GM04504 (cell line): ENCODE results near the gene P3H2.

Experiments
- DNase-seq: peaks from one replicate; pipeline ENCODE4 v3.0.0-alpha.2; 2012; ENCODE audit warnings: low read depth

The P3H2 gene

DNA sequence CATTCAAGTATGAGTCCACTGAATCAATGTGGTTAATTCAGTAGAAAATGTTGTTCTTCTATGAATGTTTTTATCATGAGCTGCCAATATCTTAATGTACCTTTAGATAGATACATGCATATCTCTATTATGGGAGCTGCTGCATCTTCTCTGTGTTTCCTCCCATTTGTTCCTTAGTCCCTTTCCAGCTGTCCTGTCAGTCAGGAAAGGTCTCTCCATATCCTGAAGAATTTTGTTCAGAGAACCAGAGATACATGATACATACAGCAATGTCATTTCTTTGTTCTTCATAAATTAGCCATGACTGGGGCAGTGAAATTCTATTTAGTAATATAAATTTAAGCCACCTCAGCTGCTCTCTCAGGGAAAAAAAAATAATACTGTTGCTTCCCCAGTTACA, 103.7 kb downstream of the P3H2 start:
- no peak for DNase-seq

DNA sequence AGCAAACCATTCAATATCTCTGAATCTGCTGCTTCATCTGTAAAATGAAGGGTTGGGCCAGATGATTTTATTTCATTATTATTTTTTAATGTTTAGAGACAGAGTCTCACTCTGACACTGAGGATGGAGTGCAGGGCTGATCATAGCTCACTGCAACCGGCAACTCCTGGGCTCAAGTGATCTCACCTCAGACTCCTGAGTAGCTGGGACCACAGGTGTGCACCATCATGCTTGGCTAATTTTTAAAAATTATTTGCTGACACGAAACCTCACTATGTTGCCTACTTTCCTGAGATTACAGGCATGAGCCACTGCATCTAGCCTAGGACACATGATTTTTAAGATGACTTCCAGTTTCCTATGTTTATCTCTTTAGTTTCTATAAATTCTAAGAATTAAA, 105.8 kb downstream of the P3H2 start:
- DNase-seq, result no peak

DNA sequence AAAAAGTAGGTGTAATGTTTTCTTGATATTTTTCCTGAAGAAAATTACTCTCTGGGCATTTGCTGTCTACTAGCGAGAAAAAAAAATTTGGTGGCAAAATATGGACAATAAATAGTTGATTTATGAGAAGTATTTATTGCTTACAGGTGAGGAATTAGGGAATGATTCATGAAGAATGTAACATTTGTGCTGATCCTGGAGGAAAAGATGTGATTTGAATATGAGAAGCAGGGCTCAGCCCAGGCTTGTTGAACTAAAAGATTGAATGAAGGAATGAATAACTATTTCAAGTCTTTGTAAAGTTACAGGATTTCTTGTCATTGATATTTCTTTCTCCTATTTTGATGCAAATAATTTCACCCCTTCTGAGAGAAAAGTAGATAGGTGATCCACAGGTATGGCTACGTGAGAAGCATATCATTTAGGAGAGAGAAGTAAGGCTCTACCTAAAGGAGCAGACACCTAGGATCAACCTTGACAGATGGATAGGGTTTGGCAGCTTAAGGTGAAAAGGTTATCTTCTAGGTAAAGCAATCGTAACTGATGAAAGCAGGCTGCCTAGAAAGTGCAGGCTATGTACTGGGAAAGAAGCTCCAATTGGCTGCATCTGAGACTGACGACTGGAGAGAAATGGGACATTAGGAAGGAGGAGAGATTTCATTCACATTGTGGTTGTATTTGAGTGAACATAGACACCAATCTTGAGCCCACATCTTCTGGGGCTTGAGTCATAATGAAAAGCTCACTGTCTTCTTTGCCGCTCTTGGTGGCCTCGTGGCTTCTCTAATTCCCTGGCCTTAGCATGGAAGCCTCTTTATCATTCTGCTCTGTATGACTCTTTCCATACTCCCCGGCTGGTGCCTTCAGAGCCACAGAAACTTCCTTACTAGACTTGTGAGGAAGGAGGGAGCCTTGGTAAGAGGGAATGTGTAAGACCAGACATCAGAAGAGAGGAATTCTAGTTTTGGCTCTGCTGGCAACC, 106.5 kb downstream of the P3H2 start:
- no peak for DNase-seq

DNA sequence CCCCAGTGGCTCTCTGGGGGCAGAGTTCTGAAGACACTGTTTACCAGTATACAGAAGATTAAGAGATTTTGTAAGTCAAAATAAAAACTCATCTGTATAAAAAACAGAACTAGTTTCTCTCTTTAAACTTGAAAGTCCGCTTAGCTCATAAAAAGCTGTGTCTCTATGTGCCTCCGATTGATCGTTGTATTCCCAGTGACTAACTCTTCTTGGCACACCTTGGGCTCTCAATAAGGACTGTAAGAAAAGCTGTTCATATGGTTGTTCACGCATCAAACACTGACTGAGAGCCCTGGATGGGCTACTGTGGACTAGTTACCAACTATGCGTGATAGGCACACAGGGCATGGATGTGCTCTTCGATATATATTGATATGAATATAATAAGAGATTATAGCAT, 107.9 kb downstream of the P3H2 start:
- DNase-seq, result no peak

DNA sequence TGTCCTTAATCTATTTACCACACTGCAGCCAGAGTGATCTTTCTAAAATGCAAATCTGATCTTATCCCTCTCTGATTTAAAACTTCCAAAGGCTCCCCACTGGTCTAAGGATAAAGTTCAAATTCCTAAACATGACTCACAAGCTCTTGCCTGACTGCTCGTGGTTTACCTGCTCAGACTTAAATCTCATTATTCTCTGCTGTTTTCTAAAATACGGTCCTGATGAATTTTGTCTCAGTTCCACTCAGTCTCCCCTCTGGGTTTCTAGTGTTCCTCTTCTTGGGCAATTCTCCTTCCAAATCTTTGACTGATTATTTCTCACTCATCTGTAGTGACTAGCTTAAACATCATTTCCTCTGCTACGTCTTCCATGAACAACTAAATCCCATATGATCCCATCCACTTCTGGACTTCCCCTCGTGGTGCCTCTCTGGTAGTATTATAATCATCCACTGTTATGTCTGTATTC, 108.3 kb downstream of the P3H2 start:
- no peak for DNase-seq

DNA sequence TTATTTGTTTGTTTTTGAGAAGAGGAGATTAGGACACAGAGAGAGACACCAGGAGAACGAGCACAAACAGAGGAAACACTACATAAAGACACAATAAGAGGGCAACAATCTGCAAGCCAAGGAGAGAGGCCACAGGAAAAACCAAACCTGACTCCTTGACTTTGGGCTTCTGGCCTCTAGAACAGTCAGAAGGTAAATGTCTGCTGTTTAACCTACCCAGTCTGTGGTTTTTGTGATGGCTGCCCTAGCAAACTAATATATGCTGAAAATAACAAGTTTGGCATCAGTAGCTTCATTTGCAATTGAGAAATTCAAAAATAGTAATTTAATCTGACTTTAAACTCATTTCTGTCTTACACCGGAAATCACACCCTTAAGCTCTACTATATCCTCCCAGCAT, 110.2 kb downstream of the P3H2 start:
- no peak for DNase-seq

DNA sequence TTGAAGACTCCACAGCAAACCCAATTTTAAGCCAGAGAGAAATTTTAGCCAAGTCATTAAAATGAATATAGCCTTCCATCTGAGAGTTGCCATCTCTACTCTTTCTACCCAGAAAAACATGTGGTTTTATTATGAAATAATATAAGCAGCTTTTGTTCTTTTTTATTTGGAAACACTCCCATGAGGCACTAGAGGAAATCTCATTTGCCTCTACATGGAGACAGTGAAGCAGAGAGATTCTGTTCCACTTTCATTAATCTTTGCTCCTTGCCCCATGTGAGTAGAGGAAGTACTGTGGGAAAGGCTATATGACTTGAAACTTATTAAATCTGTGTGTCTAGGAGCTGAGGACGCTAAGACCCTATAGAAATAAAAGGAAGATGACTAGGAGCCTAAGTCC, 111.1 kb downstream of the P3H2 start:
- no peak for DNase-seq

DNA sequence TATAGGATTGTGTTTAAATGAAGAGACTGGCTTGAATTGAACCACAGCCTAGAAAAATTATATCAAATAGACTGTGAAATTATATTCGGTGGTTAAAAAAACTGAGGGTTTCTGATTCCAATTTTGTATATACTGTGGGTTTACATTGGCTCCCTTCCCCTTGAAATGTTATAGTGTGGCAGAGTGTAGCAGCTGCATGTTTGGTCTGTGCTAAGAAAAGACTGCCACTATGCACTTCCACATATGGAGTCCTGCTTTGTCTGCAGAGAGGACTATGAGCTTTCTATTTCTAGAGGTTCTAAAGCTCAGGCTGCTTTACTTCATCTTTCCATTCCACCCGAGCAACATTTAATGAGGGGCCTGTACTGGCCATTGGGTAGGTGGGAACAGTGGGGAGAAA, 112.3 kb downstream of the P3H2 start:
- no peak for DNase-seq

DNA sequence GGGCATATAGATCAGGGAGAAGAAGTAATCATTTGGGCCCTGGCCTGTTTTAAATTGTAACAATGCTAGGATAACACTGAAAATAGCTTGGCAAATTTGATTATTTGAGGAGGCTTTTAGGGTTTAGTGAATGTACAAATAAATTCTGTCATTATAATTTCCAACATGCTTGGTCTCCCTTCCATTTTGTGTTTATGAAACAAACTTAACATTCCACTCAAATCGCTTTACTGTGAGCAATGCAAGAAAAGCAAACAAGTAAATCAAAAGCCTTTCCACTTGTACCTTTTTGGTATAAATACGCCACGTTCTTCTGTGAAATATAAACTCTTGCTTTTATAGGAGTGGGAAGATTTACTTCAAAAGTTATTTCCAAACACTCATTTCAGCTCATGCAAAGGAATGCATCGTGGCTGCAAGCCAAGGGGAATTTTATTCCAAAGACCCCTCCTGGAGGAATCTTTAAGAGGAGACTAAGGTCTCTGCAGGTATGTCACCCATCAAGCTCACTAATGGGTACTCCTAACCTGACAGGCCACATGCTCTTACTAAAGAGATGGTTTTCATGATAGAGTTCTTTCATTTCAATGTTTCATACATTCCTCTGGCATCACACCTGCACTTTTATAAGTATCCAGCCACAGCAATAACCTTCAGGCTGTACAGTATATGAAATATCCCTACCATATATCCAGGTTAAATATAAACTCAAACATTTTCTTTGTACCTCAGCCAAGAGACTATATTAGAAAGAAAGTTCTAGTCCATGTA, 115.2 kb downstream of the P3H2 start:
- DNase-seq, result no peak

DNA sequence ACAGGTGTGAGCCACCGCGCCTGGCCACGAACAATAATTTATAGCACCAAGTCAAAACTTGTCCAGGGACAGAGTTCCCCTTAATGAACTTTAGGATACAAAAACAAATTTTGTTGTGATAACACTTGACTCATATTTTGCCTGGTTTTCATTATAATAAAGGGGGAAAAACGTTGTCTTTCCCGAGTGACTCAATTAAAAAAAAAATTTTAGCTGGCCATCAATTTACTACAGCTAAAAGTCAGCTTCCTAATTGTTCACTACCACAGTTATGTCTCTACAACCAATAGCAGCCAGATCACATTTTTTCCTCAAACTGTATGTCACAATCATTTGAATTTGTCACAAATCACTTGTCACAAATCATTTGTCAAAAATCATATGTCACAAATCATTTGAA, 116.0 kb downstream of the P3H2 start:
- DNase-seq, result no peak

DNA sequence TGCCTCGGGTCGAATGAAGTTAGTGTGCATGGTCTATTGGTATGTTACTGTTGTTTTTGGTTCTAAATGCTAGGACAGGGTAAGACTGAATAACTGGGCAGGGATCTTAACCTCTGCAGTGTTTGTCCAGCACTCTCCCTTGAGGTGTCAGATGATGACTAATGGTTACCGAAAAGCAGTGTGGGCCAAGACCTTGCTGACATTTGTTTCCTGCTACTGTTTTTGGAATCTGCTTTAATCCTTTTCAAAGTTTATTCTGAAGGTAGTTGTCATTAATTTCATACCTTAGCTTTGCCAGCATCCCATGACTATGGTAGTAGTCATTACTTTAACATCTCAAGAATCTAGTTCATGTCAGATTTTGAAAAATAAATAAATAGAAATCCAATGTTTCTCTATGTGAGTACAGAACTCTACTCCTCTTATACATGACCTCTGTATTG, 117.0 kb downstream of the P3H2 start:
- no peak for DNase-seq

DNA sequence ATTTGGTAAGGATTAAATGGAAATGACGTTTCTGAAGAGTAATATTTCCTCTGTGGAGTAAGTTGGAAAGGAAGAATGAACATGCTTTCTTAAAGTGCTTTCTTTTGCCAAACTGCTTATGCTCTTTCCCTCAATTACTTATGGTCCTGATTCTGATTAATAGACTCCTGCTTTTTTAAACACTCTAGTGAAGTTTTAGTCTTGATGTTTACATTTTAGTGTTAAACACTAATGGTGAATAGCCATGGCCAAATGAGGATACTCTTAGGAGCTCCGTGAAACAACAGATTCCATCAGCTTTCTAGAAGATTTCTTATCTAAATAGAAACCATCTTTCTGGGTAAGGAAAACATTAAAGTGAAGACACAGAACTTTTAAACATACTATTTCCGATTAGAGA, 117.6 kb downstream of the P3H2 start:
- no peak for DNase-seq

DNA sequence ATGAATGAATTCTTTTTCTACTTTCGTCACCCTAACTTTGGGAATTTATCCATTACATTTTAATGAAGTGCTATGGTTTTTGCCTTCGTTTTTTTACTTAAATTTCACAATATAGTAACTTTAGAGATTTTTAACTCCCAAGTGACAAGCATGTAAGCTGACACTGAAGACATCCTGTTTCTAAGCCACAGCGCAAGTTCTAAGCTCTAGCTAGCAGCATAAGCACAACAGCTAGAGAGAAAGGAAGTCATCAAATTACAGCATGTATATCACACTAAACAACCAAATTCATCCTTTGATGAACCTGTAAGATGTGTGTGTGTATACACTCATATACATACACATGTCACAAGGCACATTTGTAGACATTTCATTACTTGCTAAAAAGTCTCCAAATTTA, 119.3 kb downstream of the P3H2 start:
- DNase-seq, result no peak

DNA sequence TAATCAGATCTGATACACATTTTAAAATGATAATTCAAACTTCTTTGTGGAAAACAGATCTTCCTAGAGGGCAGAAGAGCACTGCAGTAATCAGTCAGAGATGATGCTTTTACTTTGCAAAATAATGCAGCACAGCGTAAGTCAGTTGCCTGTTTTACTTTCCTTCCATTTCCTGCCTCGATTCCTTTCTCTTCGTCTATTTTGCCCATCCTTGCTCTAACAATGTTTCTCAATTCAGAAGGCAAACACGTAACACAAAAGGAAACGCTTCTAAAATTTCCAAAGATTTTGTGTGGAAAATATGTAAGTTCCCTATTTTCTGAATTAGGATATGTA, 119.9 kb downstream of the P3H2 start:
- DNase-seq, result no peak

DNA sequence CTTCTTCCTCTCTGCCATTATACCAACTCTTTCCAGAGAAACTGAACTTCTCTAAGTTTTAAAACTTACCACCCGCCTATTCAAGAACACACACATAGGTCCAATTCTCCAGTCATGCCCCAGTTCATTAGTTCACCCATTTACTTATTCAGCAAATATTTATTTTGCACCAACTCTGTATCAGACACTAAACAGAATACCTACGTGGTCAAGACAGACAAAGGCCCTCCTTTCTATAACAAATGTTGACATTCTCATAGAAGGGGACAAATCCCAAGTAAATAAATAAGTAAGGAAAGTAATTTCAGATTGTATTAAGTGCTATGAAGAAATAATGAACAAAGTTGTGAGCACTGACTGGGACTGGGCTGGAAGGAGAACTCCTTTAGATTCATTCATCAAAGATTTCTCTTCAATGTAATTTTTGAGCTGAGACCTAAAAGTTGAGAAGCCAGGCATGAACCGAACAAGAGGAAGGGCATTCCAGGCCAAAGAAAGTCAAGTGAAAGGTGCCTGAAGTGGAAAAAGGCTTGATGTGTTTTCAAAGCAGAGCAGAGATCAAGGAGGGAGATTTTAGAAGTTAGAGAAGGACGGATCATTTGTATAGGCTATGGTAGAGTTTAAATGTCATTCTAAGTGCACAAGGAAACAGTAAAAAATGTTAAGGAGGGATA, 120.4 kb downstream of the P3H2 start:
- no peak for DNase-seq

DNA sequence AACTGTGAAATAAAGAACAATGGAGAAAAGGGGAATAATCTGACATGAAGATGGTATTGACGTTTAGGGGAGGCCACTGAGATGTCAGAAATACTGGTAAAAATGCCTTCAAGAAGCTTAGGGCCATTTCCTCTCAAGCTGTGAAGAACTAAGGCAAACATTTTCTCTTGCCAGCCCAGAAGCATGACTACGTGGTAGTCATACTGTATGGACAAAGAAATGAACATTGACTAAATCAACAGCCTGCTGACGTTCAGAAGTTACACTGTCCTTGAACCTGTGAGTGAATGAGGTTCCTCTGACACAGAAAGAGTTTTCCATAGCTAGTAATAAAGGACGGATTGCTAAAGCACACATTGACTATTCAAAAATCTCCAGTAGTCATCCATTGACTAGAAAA, 121.0 kb downstream of the P3H2 start:
- no peak for DNase-seq

DNA sequence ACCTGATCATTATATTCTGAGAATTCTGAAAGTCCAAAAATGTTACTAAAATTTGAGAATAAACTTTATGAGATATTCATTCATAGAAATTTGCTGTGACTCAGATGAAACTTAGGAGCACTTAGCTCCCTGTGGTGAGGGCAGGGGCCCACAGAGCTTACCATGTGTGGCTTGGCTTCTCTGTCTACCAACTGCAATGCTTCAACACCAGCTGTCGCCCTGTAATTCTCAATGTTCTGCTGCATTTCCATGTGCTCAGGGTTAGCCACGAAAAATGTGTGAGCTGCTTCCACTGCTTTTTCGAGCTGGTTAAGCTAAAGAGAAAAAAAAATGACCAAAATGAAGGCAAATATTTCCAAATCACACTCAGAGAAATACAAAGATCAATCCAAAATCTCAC, 125.6 kb downstream of the P3H2 start:
- DNase-seq, result no peak

DNA sequence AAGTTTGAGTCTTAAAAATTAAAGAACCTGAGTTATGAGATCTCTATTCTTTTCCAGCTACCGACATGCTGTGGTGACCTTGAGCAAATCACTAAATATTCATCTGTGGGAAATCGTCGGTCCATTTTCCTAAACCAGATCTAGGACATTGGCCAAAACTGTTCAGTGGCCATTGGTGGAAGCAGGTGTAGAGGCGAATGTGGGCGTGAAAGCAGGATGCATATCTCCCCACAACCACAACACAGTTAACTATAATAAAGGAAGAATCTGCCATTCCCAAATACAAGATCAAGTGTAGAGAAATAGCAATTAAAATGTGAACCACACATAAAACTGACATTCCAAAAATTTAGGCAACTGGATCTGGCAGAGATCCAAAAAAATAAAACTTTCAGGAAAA, 129.9 kb downstream of the P3H2 start:
- no peak for DNase-seq

DNA sequence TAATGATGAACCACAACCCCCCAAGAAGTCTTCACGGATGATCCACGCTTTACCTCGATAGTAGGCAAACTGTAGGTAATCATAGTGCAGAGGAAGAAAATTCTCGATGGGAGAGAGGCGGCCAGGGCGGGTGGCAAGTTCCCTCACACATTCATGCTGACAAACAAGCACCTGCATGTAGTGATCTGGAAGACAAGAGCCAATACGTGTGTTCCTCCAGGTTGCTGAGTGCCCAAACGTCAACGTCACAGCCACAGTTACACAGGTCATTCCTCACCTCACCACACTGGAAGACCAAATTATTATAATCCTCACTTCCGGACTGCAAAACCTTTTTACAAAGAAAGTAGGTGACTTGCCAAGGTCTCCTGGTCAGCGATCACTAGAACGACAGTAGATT, 131.8 kb downstream of the P3H2 start:
- no peak for DNase-seq

DNA sequence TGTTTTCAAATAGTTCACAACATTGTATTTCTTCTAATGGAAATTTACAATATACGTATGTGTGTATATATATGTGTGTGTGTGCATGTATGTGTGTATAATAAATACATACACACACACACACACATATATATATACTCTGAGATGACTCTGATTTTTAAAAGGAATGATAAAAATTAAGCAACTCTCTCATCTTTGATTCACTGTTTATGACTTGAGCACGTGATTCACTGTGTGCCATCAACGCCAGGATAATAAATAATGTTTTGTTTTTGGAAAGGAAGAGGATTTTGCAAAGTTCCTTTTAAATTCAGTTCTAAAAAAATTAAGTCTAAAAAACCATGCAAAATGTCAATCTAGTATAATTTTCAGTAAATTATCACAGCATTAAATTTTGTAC, 132.4 kb downstream of the P3H2 start:
- DNase-seq, result no peak

DNA sequence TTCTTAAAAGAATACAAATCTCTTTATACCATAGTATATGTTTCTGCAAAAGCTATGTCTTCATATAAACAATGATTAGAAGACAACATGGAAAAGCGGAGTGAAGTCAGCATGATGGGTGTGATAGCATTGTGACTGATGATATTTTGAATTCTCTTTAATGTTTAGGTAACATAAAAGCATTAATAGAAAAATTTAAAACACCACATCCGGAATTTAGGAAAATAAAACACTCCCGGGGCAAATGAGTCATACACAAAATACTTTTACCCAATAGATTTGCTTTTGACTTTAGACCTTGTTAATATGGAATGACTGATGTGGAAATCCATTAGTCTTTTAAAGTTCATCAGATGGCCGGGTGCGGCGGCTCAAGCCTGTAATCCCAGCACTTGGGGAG, 134.7 kb downstream of the P3H2 start:
- DNase-seq, result no peak

DNA sequence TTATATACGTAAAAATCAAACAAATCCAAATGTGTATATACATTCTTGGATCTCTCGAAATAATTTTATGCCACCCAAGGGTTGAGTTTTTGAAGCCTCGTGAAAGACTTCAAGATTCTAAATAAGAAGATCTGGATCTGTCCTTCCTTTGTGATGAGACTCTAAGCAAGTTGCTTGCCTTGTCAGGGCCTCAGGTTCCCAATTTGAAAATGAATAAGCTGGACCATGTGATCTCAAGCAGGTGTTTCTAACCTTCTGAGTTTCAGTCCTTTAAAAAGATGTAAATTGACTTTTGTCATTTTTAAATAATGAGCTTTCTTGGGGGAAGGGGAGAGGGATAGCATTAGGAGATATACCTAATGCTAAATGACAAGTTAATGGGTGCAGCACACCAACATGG, 137.1 kb downstream of the P3H2 start:
- no peak for DNase-seq
